22Rv1 (cell line): ENCODE results near the gene ZNF831.

Experiments
- H3K27ac ChIP-seq: fragments of 450-650 bp; 2 replicates; pipeline ENCODE4 v1.5.1; 2017
- CTCF ChIP-seq: fragments of 450-650 bp; IDR thresholded peaks from 2 replicates; pipeline ENCODE4 v1.5.1; 2017; ENCODE audit warnings: mild to moderate bottlenecking
- ZFX ChIP-seq: fragments of 450-650 bp; IDR thresholded peaks from 2 replicates; pipeline ENCODE4 v1.6.1; 2017; ENCODE audit warnings: antibody characterized with exemption, borderline replicate concordance

Gene ZNF831

GRCh38 chr20:59193325-59193724 lies 29.7 kb downstream of the ZNF831 start:
- no peak overlapping the region for H3K27ac ChIP-seq
- no peak for TF ChIP-seq ZFX
- no peak for TF ChIP-seq CTCF

- no peak overlapping the region for H3K27ac ChIP-seq
- TF ChIP-seq CTCF, result no peak
- no peak for TF ChIP-seq ZFX
These were observed 30.7 kb downstream of the ZNF831 start for GRCh38 chr20:59194023-59194935.

- H3K27ac ChIP-seq, result no peak overlapping the region
- TF ChIP-seq CTCF, result no peak
- no peak for TF ChIP-seq ZFX
These were observed 31.8 kb downstream of the ZNF831 start for GRCh38 chr20:59195316-59195993.

- TF ChIP-seq ZFX, result no peak
- no peak for TF ChIP-seq CTCF
- no peak overlapping the region for H3K27ac ChIP-seq
These were observed 40.7 kb downstream of the ZNF831 start for GRCh38 chr20:59204165-59204894.

- TF ChIP-seq ZFX, result no peak
- no peak for TF ChIP-seq CTCF
- H3K27ac ChIP-seq, result no peak overlapping the region
These were observed 41.4 kb downstream of the ZNF831 start for GRCh38 chr20:59205044-59205443.

GRCh38 chr20:59207235-59207634 lies 43.6 kb downstream of the ZNF831 start:
- TF ChIP-seq CTCF (no peak), ZFX (no peak)
- no peak overlapping the region for H3K27ac ChIP-seq
